GM12873 (cell line): ENCODE measurements around the gene TSC22D2.

ENCODE experiments used
- CTCF ChIP-seq: IDR thresholded peaks from 2 replicates; pipeline ENCODE4 v1.5.1; 2012; ENCODE audit warnings: low read depth, mild to moderate bottlenecking, moderate library complexity, low read length, control low read depth; ENCODE audit not compliant: insufficient read depth; ENCODE audit errors: missing control alignments

The TSC22D2 gene

GRCh38 chr3:150399060-150399459 lies 9.0 kb upstream of the TSC22D2 start:
- TF ChIP-seq CTCF: no peak

- no peak for TF ChIP-seq CTCF
Measured at GRCh38 chr3:150401285-150401684, 6.8 kb upstream of the TSC22D2 start.

GRCh38 chr3:150402217-150402616 lies 5.9 kb upstream of the TSC22D2 start:
- TF ChIP-seq CTCF: no peak

- no peak for TF ChIP-seq CTCF
Measured at GRCh38 chr3:150404023-150404422, 4.1 kb upstream of the TSC22D2 start.

GRCh38 chr3:150407051-150407807 lies 869 bp upstream of the TSC22D2 start:
- no peak for TF ChIP-seq CTCF

- TF ChIP-seq CTCF: no peak
Measured at GRCh38 chr3:150407808-150408220, 284 bp upstream of the TSC22D2 start.

GRCh38 chr3:150409125-150409511 lies 1.0 kb downstream of the TSC22D2 start:
- no peak for TF ChIP-seq CTCF
